PC-3 (cell line): Measurements from ENCODE around the gene SPSB4. TPM values are rescaled to one million over a fixed set of nuclear protein-coding genes. Genes with fewer than 3 reads are reported as not detected.

ENCODE experiments used
- ATAC-seq: fragments of 200-7000 bp; cut with Tn5 transposase; 2 replicates; pipeline ENCODE4 v1.9.1; 2020; ENCODE audit warnings: mild to moderate bottlenecking, moderate library complexity
- BruUV-seq: library from RNA; stranded (reverse); fragments of 400-500 nt; replicated peaks from 2 replicates; lab custom pipeline; 2021; lab: Mats Ljungman, UMichigan
- CTCF ChIA-PET: fragments of 300-600 bp; sonication (Branson Sonifier 250); formaldehyde crosslinking; loops from one replicate; lab custom pipeline; 2022; ENCODE audit warnings: antibody characterized with exemption; lab: Charles Lee
- POLR2A ChIA-PET: fragments of 300-600 bp; sonication (Branson Sonifier 250); formaldehyde crosslinking; loops from one replicate; lab custom pipeline; 2022; ENCODE audit warnings: antibody characterized with exemption; ENCODE audit not compliant: unreplicated experiment; lab: Charles Lee
- DNase-seq: peaks from one replicate; pipeline ENCODE4 v3.0.0-alpha.2; 2015
- H2AFZ ChIP-seq: fragments of 300-600 bp; sonication (generic); 2 replicates; pipeline ENCODE4 v1.6.0; 2016; ENCODE audit warnings: antibody characterized with exemption, low read length
- H3F3A ChIP-seq: fragments of 300-600 bp; sonication (generic); one replicate; pipeline ENCODE4 v1.6.0; 2017; ENCODE audit warnings: antibody characterized with exemption, low read length, control low read depth, mild to moderate bottlenecking; ENCODE audit not compliant: unreplicated experiment
- H3K27ac ChIP-seq: fragments of 300-600 bp; sonication (generic); 2 replicates; pipeline ENCODE4 v1.5.1; 2016; ENCODE audit warnings: mild to moderate bottlenecking, low read length
- H3K27me3 ChIP-seq: fragments of 300-600 bp; sonication (generic); 2 replicates; pipeline ENCODE4 v1.6.1; 2016; ENCODE audit warnings: low read length, mixed read lengths
- H3K36me3 ChIP-seq: fragments of 300-600 bp; sonication (generic); 2 replicates; pipeline ENCODE4 v1.6.1; 2016; ENCODE audit warnings: low read depth, mixed run types, low read length, mixed read lengths
- H3K4me1 ChIP-seq: fragments of 300-600 bp; sonication (generic); 2 replicates; pipeline ENCODE4 v1.5.1; 2016; ENCODE audit warnings: low read length; ENCODE audit not compliant: insufficient read depth
- H3K4me2 ChIP-seq: fragments of 300-600 bp; sonication (generic); 2 replicates; pipeline ENCODE4 v1.6.0; 2016; ENCODE audit warnings: low read length
- H3K4me3 ChIP-seq: fragments of 300-600 bp; sonication (generic); 2 replicates; pipeline ENCODE4 v1.5.1; 2016; ENCODE audit warnings: mild to moderate bottlenecking, low read length, mixed read lengths
- H3K79me2 ChIP-seq: fragments of 300-600 bp; sonication (generic); 2 replicates; pipeline ENCODE4 v1.6.1; 2017; ENCODE audit warnings: low read length, mixed read lengths
- H3K9ac ChIP-seq: fragments of 300-600 bp; sonication (generic); 2 replicates; pipeline ENCODE4 v1.6.0; 2016; ENCODE audit warnings: mild to moderate bottlenecking, low read length
- H3K9me2 ChIP-seq: fragments of 300-600 bp; sonication (generic); replicated peaks from 2 replicates; pipeline ENCODE4 v1.6.1; 2016; ENCODE audit warnings: mixed run types, low read length, mixed read lengths
- H3K9me3 ChIP-seq: fragments of 300-600 bp; sonication (generic); 2 replicates; pipeline ENCODE4 v1.6.1; 2016; ENCODE audit warnings: low read length, mixed read lengths
- H4K20me1 ChIP-seq: fragments of 300-600 bp; sonication (generic); 2 replicates; pipeline ENCODE4 v1.6.1; 2016; ENCODE audit warnings: low read length, mixed read lengths
- CTCF ChIP-seq: fragments of 300-600 bp; sonication (generic); conservative IDR thresholded peaks from 2 replicates; pipeline ENCODE4 v1.5.1; 2017; ENCODE audit warnings: antibody characterized with exemption, low read depth, mild to moderate bottlenecking, low read length
- EZH2 ChIP-seq: fragments of 300-600 bp; sonication (generic); IDR thresholded peaks from one replicate; pipeline ENCODE4 v1.6.1; 2017; ENCODE audit warnings: antibody characterized with exemption, mild to moderate bottlenecking, low read length; ENCODE audit not compliant: unreplicated experiment
- EZH2phosphoT487 ChIP-seq: fragments of 300-600 bp; sonication (generic); IDR thresholded peaks from 2 replicates; pipeline ENCODE4 v1.6.1; 2018; ENCODE audit warnings: mild to moderate bottlenecking, antibody characterized with exemption, low read length, borderline replicate concordance
- intact Hi-C: fragments of 100-400 bp; cut with micrococcal nuclease; formaldehyde crosslinking; loops from 2 replicates; pipeline ENCODE4 v1.9.0; 2023
- total RNA-seq: library from RNA; depleted of rRNA; stranded (reverse); fragments of >200 nt; gene quantifications from 2 replicates; pipeline ENCODE4 v1.2.3, GENCODE V29; 2014

The SPSB4 gene
- total RNA-seq, 1 experiment from 2014 or later = not detected

DNA sequence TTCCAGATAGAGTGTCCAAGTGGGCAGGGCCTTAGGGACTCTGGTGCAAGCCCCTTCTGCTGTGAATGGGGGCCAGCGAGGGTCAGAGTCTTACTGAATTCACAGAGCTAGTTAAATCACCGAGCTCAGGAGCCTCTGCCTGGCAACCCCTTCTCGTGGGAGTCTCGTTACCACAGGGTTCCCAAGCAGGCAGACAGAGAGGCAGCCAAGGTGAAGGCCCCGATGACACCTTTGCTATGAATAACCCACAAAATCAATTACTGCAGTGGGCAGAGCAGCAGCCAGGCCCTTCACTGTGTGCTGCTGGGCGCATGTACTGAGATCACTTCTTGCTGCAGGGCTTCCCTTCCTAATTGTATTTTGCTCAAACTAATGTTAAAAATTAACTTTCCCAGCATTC lies 56.9 kb downstream of the SPSB4 start:
- no peaks in the 10 kb centered on the region for H3F3A ChIP-seq
- no peaks in the 10 kb centered on the region for H3K9me3 ChIP-seq
- no peaks in the 10 kb centered on the region for H3K4me1 ChIP-seq
- intact Hi-C loops = no loop called here
- H3K79me2 ChIP-seq = no peaks in the 10 kb centered on the region
- no peak overlapping the region for H3K4me2 ChIP-seq
- H3K27me3 ChIP-seq = no peaks in the 10 kb centered on the region
- ChIA-PET CTCF (no interaction called here), POLR2A (no interaction called here)
- no peak overlapping the region for H3K4me3 ChIP-seq
- DNase-seq = no peak
- BruUV-seq = no TSS peak
- no peak overlapping the region for H3K9ac ChIP-seq
- H4K20me1 ChIP-seq = no peaks in the 10 kb centered on the region
- no peak for ATAC-seq
- H3K27ac ChIP-seq = no peak overlapping the region
- no peaks in the 10 kb centered on the region for H3K9me2 ChIP-seq
- no peaks in the 10 kb centered on the region for H3K36me3 ChIP-seq
- TF ChIP-seq EZH2 (no peak), CTCF (no peak)
- H2AFZ ChIP-seq = no peak overlapping the region

- H2AFZ ChIP-seq = no peak overlapping the region
- no peaks in the 10 kb centered on the region for H3K4me1 ChIP-seq
- H3K9me3 ChIP-seq = no peaks in the 10 kb centered on the region
- H3K4me2 ChIP-seq = no peak overlapping the region
- no peaks in the 10 kb centered on the region for H4K20me1 ChIP-seq
- no TSS peak for BruUV-seq
- ATAC-seq = no peak
- no peak overlapping the region for H3K27ac ChIP-seq
- POLR2A ChIA-PET = no interaction called here
- no peak for DNase-seq
- no peaks in the 10 kb centered on the region for H3K36me3 ChIP-seq
- no peaks in the 10 kb centered on the region for H3K27me3 ChIP-seq
- no peaks in the 10 kb centered on the region for H3K9me2 ChIP-seq
- TF ChIP-seq EZH2phosphoT487 = no peak
- no peak for TF ChIP-seq EZH2
- TF ChIP-seq CTCF = no peak
- no peak overlapping the region for H3K4me3 ChIP-seq
- no peaks in the 10 kb centered on the region for H3F3A ChIP-seq
- no peaks in the 10 kb centered on the region for H3K79me2 ChIP-seq
- intact Hi-C loops = no loop called here
- no peak overlapping the region for H3K9ac ChIP-seq
- CTCF ChIA-PET = interaction anchor here (0.6 kb wide), 1 partner anchor 64 kb away, joined by 3 read pairs; no protein-coding TSS in a partner anchor
These were observed 58.6 kb downstream of the SPSB4 start for GRCh38 chr3:141109751-141110150.

- Histone ChIP-seq H3K9ac (no peak overlapping the region), H3K4me2 (no peak overlapping the region), H3F3A (no peaks in the 10 kb centered on the region), H3K79me2 (no peaks in the 10 kb centered on the region), H3K27ac (no peak overlapping the region), H4K20me1 (no peaks in the 10 kb centered on the region), H3K27me3 (no peaks in the 10 kb centered on the region), H2AFZ (no peak overlapping the region), H3K36me3 (no peaks in the 10 kb centered on the region; the same call in 1 of the 2 replicates), H3K9me3 (no peaks in the 10 kb centered on the region), H3K4me1 (no peaks in the 10 kb centered on the region), H3K4me3 (no peak overlapping the region), H3K9me2 (no peaks in the 10 kb centered on the region)
- intact Hi-C loops = no loop called here
- ATAC-seq (no peak), DNase-seq (no peak)
- no TSS peak for BruUV-seq
- ChIA-PET CTCF (interaction anchor here (0.6 kb wide), 1 partner anchor 64 kb away, joined by 3 read pairs; no protein-coding TSS in a partner anchor), POLR2A (no interaction called here)
- TF ChIP-seq EZH2phosphoT487 (no peak), CTCF (no peak), EZH2 (no peak)
These were observed 59.2 kb downstream of the SPSB4 start for GRCh38 chr3:141110322-141110721.
